Karpas-422 (cell line): ENCODE results near the gene LTN1. TPM values are rescaled to one million over a fixed set of nuclear protein-coding genes. Genes with fewer than 3 reads are reported as not detected.
"Not testable (repeated sequence)": the region's sequence is repeated elsewhere in the genome, so short reads cannot be mapped to it uniquely, and the experiment has no call there.

Experiments
- DNase-seq: peaks from one replicate; pipeline ENCODE4 v3.0.0-alpha.2; 2015
- H2AFZ ChIP-seq: fragments of 200-600 bp; sonication (generic); 2 replicates; pipeline ENCODE4 v1.6.1; 2014; ENCODE audit warnings: antibody characterized with exemption, low read length, mixed read lengths
- H3K27ac ChIP-seq: fragments of 200-600 bp; sonication (generic); 2 replicates; pipeline ENCODE4 v1.5.1; 2014; ENCODE audit warnings: mild to moderate bottlenecking, low read length, moderate library complexity
- H3K27me3 ChIP-seq: fragments of 200-600 bp; sonication (generic); 2 replicates; pipeline ENCODE4 v1.6.1; 2014; ENCODE audit warnings: low read length, mixed read lengths
- H3K36me3 ChIP-seq: fragments of 200-600 bp; sonication (generic); 2 replicates; pipeline ENCODE4 v1.6.1; 2014; ENCODE audit warnings: low read length, mixed read lengths; ENCODE audit not compliant: insufficient read depth
- H3K4me1 ChIP-seq: fragments of 200-600 bp; sonication (generic); 2 replicates; pipeline ENCODE4 v1.6.1; 2014; ENCODE audit warnings: mild to moderate bottlenecking, low read length, mixed read lengths
- H3K4me2 ChIP-seq: fragments of 200-600 bp; sonication (generic); 2 replicates; pipeline ENCODE4 v1.6.1; 2014; ENCODE audit warnings: low read length, low read depth, mild to moderate bottlenecking; ENCODE audit not compliant: poor library complexity, severe bottlenecking
- H3K4me3 ChIP-seq: fragments of 200-600 bp; sonication (generic); 2 replicates; pipeline ENCODE4 v1.5.1; 2014; ENCODE audit warnings: mild to moderate bottlenecking, antibody characterized with exemption, low read length, mixed read lengths
- H3K79me2 ChIP-seq: fragments of 200-600 bp; sonication (generic); 2 replicates; pipeline ENCODE4 v1.6.1; 2014; ENCODE audit warnings: mild to moderate bottlenecking, low read length, mixed read lengths
- H3K9ac ChIP-seq: fragments of 200-600 bp; sonication (generic); 2 replicates; pipeline ENCODE4 v1.6.0; 2014; ENCODE audit warnings: low read length
- H3K9me2 ChIP-seq: fragments of 200-600 bp; sonication (generic), shearing (Covaris generic); replicated peaks from 2 replicates; pipeline ENCODE4 v1.6.0; 2014; ENCODE audit warnings: mild to moderate bottlenecking, low read length, moderate library complexity; ENCODE audit not compliant: insufficient read depth
- H3K9me3 ChIP-seq: fragments of 300-700, 200-600 bp; sonication (generic); 2 replicates; pipeline ENCODE4 v1.6.1; 2014; ENCODE audit warnings: low read length, mixed read lengths
- H4K20me1 ChIP-seq: fragments of 200-600 bp; sonication (generic); 2 replicates; pipeline ENCODE4 v1.6.1; 2014; ENCODE audit warnings: mild to moderate bottlenecking, antibody characterized with exemption, low read length, low read depth; ENCODE audit not compliant: insufficient read depth
- total RNA-seq: library from RNA; depleted of rRNA; stranded (reverse); fragments of >200 nt; shearing (Covaris generic); gene quantifications from 2 replicates; pipeline ENCODE4 v1.2.3, GENCODE V29; 2014; ENCODE audit warnings: low replicate concordance

The LTN1 gene
- total RNA-seq, 1 experiment from 2014 or later: 48.9 TPM

GRCh38 chr21:29005696-29006095 is 13.0 kb upstream of the LTN1 start:
- peaks cover 10% of the 10 kb centered on the region; the same call in 1 of the 2 replicates for H3K79me2 ChIP-seq
- no peak for DNase-seq
- no peak overlapping the region for H3K27ac ChIP-seq
- no peaks in the 10 kb centered on the region for H3K9me2 ChIP-seq
- peaks cover 22% of the 10 kb centered on the region; the same call in 1 of the 2 replicates for H3K36me3 ChIP-seq
- H3K9ac ChIP-seq: no peak overlapping the region
- H3K4me3 ChIP-seq: no peak overlapping the region
- peaks cover 29% of the 10 kb centered on the region for H3K4me1 ChIP-seq
- no peak overlapping the region for H2AFZ ChIP-seq
- no peaks in the 10 kb centered on the region for H4K20me1 ChIP-seq
- no peaks in the 10 kb centered on the region for H3K9me3 ChIP-seq
- no peaks in the 10 kb centered on the region for H3K27me3 ChIP-seq
- H3K4me2 ChIP-seq: no peak overlapping the region

GRCh38 chr21:29002442-29003144 is 9.9 kb upstream of the LTN1 start:
- Histone ChIP-seq H3K9me3 (no peaks in the 10 kb centered on the region), H3K4me3 (peak overlapping the region; percentile 96), H2AFZ (no peak overlapping the region), H3K9me2 (no peaks in the 10 kb centered on the region), H3K9ac (peak overlapping the region; percentile 98), H3K27ac (peak overlapping the region; percentile 83), H4K20me1 (no peaks in the 10 kb centered on the region), H3K4me1 (peaks cover 29% of the 10 kb centered on the region), H3K36me3 (peaks cover 11% of the 10 kb centered on the region; the same call in 1 of the 2 replicates), H3K27me3 (no peaks in the 10 kb centered on the region), H3K79me2 (peaks cover 10% of the 10 kb centered on the region; the same call in 1 of the 2 replicates), H3K4me2 (peak overlapping the region; percentile 87)
- DNase-seq: peak; percentile 98

- Histone ChIP-seq H3K4me3 (peak overlapping the region; percentile 66), H3K9me3 (no peaks in the 10 kb centered on the region), H3K27me3 (no peaks in the 10 kb centered on the region), H3K4me2 (peak overlapping the region; percentile 80), H3K4me1 (peaks cover 26% of the 10 kb centered on the region), H4K20me1 (no peaks in the 10 kb centered on the region), H3K79me2 (peaks cover 41% of the 10 kb centered on the region), H3K27ac (peak overlapping the region; percentile 70; the same call in 1 of the 2 replicates), H3K9me2 (no peaks in the 10 kb centered on the region), H3K36me3 (no peaks in the 10 kb centered on the region), H3K9ac (peak overlapping the region; percentile 77), H2AFZ (0 out of 2 replicates have a peak overlapping the region, but pooled peaks have one; percentile 52)
- DNase-seq: no peak
Observed at GRCh38 chr21:28993293-28993629, 584 bp upstream of the LTN1 start.

GRCh38 chr21:28991861-28992525 is 684 bp downstream of the LTN1 start:
- Histone ChIP-seq H3K9me2 (no peaks in the 10 kb centered on the region), H2AFZ (no peak overlapping the region), H3K9me3 (no peaks in the 10 kb centered on the region), H3K27ac (peak overlapping the region; percentile 72), H3K27me3 (no peaks in the 10 kb centered on the region), H3K4me3 (peak overlapping the region; percentile 80), H4K20me1 (no peaks in the 10 kb centered on the region), H3K9ac (peak overlapping the region; percentile 82), H3K4me2 (peak overlapping the region; percentile 82), H3K36me3 (no peaks in the 10 kb centered on the region), H3K79me2 (peaks cover 54% of the 10 kb centered on the region), H3K4me1 (peaks cover 26% of the 10 kb centered on the region)
- peak; percentile 61 for DNase-seq

- H3K4me3 ChIP-seq: not testable (repeated sequence)
Observed at GRCh38 chr21:28988146-28988545, 4.5 kb downstream of the LTN1 start.

GRCh38 chr21:28986677-28987076 is 6.0 kb downstream of the LTN1 start:
- Histone ChIP-seq H2AFZ (no peak overlapping the region), H3K4me1 (peaks cover 18% of the 10 kb centered on the region), H3K27me3 (no peaks in the 10 kb centered on the region), H3K36me3 (peaks cover 41% of the 10 kb centered on the region), H4K20me1 (no peaks in the 10 kb centered on the region), H3K4me2 (no peak overlapping the region), H3K27ac (no peak overlapping the region), H3K9me3 (no peaks in the 10 kb centered on the region), H3K79me2 (peaks cover 65% of the 10 kb centered on the region), H3K4me3 (no peak overlapping the region), H3K9me2 (no peaks in the 10 kb centered on the region), H3K9ac (no peak overlapping the region)
- DNase-seq: no peak

More at GRCh38 chr21:28988146-28988545, 4.5 kb downstream of the LTN1 start:
- H3K4me2 ChIP-seq, H3K9me3 ChIP-seq, H3K9ac ChIP-seq, H3K27ac ChIP-seq, H3K9me2 ChIP-seq, H2AFZ ChIP-seq, DNase-seq, H3K27me3 ChIP-seq, H4K20me1 ChIP-seq: not testable (repeated sequence)
- Histone ChIP-seq H3K36me3 (peaks cover 27% of the 10 kb centered on the region), H3K4me1 (peaks cover 20% of the 10 kb centered on the region), H3K79me2 (peaks cover 69% of the 10 kb centered on the region)

- DNase-seq: no peak
- H3K4me3 ChIP-seq: no peak overlapping the region
- peaks cover 30% of the 10 kb centered on the region for H3K79me2 ChIP-seq
- no peaks in the 10 kb centered on the region for H3K4me1 ChIP-seq
- peaks cover 64% of the 10 kb centered on the region for H3K36me3 ChIP-seq
- no peak overlapping the region for H3K4me2 ChIP-seq
- no peaks in the 10 kb centered on the region for H3K9me2 ChIP-seq
- H3K9me3 ChIP-seq: no peaks in the 10 kb centered on the region
- H3K9ac ChIP-seq: no peak overlapping the region
- H4K20me1 ChIP-seq: no peaks in the 10 kb centered on the region
- H3K27me3 ChIP-seq: no peaks in the 10 kb centered on the region
- no peak overlapping the region for H3K27ac ChIP-seq
- H2AFZ ChIP-seq: no peak overlapping the region
Observed at GRCh38 chr21:28982637-28983036, 10.0 kb downstream of the LTN1 start.

- peaks cover 56% of the 10 kb centered on the region for H3K36me3 ChIP-seq
- H3K27ac ChIP-seq: no peak overlapping the region
- H4K20me1 ChIP-seq: no peaks in the 10 kb centered on the region
- no peaks in the 10 kb centered on the region for H3K27me3 ChIP-seq
- H3K9me2 ChIP-seq: no peaks in the 10 kb centered on the region
- no peaks in the 10 kb centered on the region for H3K4me1 ChIP-seq
- DNase-seq: no peak
- H3K79me2 ChIP-seq: peaks cover 25% of the 10 kb centered on the region
- no peak overlapping the region for H3K4me2 ChIP-seq
- H3K4me3 ChIP-seq: no peak overlapping the region
- no peak overlapping the region for H2AFZ ChIP-seq
- H3K9me3 ChIP-seq: no peaks in the 10 kb centered on the region
- no peak overlapping the region for H3K9ac ChIP-seq
Observed at GRCh38 chr21:28979092-28979491, 13.6 kb downstream of the LTN1 start.
